H1 (cell line): ENCODE results near the gene NOMO2. TPM values are rescaled to one million over a fixed set of nuclear protein-coding genes. Genes with fewer than 3 reads are reported as not detected.
"Not testable (repeated sequence)": the region's sequence is repeated elsewhere in the genome, so short reads cannot be mapped to it uniquely, and the experiment has no call there.

Experiments used
- CTCF ChIA-PET: fragments of 300-600 bp; sonication (Branson Sonifier 250); formaldehyde crosslinking; loops from one replicate; lab custom pipeline; 2021; ENCODE audit not compliant: partially characterized antibody; lab: Charles Lee
- POLR2A ChIA-PET: fragments of 300-600 bp; sonication (Branson Sonifier 250); formaldehyde crosslinking; loops from one replicate; lab custom pipeline; 2021; ENCODE audit warnings: inconsistent platforms; ENCODE audit not compliant: partially characterized antibody; lab: Charles Lee
- DNase-seq, 2 experiments: peaks; one replicate each; pipeline versions ENCODE4 v3.0.0 to v3.0.0-alpha.2; 2010 to 2022; ENCODE audit warnings: low spot score in 2 of 2, low read depth in 1 of 2, mixed read lengths in 1 of 2
- FAIRE-seq: peaks from 2 replicates; lab custom pipeline; 2011; peaks lifted over from hg19 to GRCh38; lab: Jason Lieb, UNC
- H2AFZ ChIP-seq: 2 replicates; pipeline ENCODE4 v1.8.1; 2012; ENCODE audit warnings: low read length, inconsistent platforms
- H2AK5ac ChIP-seq: 2 replicates; pipeline ENCODE4 v1.6.1; 2013; ENCODE audit warnings: low read depth, low read length
- H2BK120ac ChIP-seq: replicated peaks from 2 replicates; pipeline ENCODE3; 2013; ENCODE audit warnings: low read depth, low read length, inconsistent platforms
- H2BK12ac ChIP-seq: 2 replicates; pipeline ENCODE4 v1.6.1; 2013; ENCODE audit warnings: low read depth, low read length
- H2BK15ac ChIP-seq: 2 replicates; pipeline ENCODE4 v1.6.1; 2013; ENCODE audit warnings: low read length
- H2BK20ac ChIP-seq: 2 replicates; pipeline ENCODE4 v1.6.1; 2013; ENCODE audit warnings: low read length
- H2BK5ac ChIP-seq: 2 replicates; pipeline ENCODE4 v1.6.1; 2013; ENCODE audit warnings: low read depth, low read length
- H3K14ac ChIP-seq: 2 replicates; pipeline ENCODE4 v1.6.1; 2013; ENCODE audit warnings: inconsistent platforms; ENCODE audit not compliant: insufficient read length
- H3K18ac ChIP-seq: 2 replicates; pipeline ENCODE4 v1.6.1; 2013; ENCODE audit warnings: low read length; ENCODE audit errors: extremely low read depth
- H3K23ac ChIP-seq: 2 replicates; pipeline ENCODE4 v1.6.1; 2013; ENCODE audit warnings: inconsistent platforms; ENCODE audit not compliant: insufficient read length
- H3K23me2 ChIP-seq: 2 replicates; pipeline ENCODE4 v1.6.1; 2013; ENCODE audit warnings: low read depth, low read length
- H3K27ac ChIP-seq: 2 replicates; pipeline ENCODE4 v1.6.1; 2011; ENCODE audit warnings: low read depth, low read length, inconsistent platforms
- H3K27me3 ChIP-seq, 4 experiments: replicated peaks in 1 of 4; 1 replicate in 1 of 4; 2 replicates in 3 of 4; pipeline versions ENCODE4 v1.6.1 to v1.8.1; 2011 to 2013; ENCODE audit warnings: low read length in 3 of 4, mild to moderate bottlenecking in 3 of 4, inconsistent platforms in 2 of 4, mixed read lengths in 2 of 4, moderate library complexity in 1 of 4; ENCODE audit not compliant: control insufficient read depth in 3 of 4, insufficient read depth in 3 of 4; ENCODE audit errors: extremely low read depth in 1 of 4
- H3K36me3 ChIP-seq, 4 experiments: 2 replicates each; pipeline versions ENCODE4 v1.6.1 to v1.8.1; 2011 to 2013; ENCODE audit warnings: mild to moderate bottlenecking in 4 of 4, low read length in 3 of 4, moderate library complexity in 2 of 4, control low read depth in 1 of 4, inconsistent platforms in 1 of 4; ENCODE audit not compliant: insufficient read depth in 4 of 4, control insufficient read depth in 2 of 4
- H3K4ac ChIP-seq: replicated peaks from 2 replicates; pipeline ENCODE3; 2013; ENCODE audit warnings: low read length, low read depth, mixed read lengths, inconsistent platforms; ENCODE audit not compliant: insufficient read length
- H3K4me1 ChIP-seq, 4 experiments: replicated peaks in 1 of 4; 1 replicate in 1 of 4; 2 replicates in 3 of 4; pipeline versions ENCODE4 v1.6.1 to v1.8.1; 2011 to 2013; ENCODE audit warnings: low read length in 3 of 4, inconsistent platforms in 2 of 4, mixed read lengths in 1 of 4; ENCODE audit not compliant: insufficient read depth in 4 of 4, control insufficient read depth in 3 of 4
- H3K4me2 ChIP-seq, 2 experiments: 2 replicates each; pipeline versions ENCODE4 v1.6.1 to v1.8.1; 2011 to 2013; ENCODE audit warnings: low read depth in 2 of 2, low read length in 2 of 2, control low read depth in 1 of 2, inconsistent platforms in 1 of 2, mild to moderate bottlenecking in 1 of 2; ENCODE audit not compliant: insufficient read depth in 1 of 2
- H3K4me3 ChIP-seq, 4 experiments: fragments of 200-600, 300-600 bp in 1 of 4; sonication (generic), shearing (Covaris generic), sonication (Bioruptor Twin) in 1 of 4; 2 replicates each; pipeline versions ENCODE4 v1.5.1 to v1.8.1; 2011 to 2016; ENCODE audit warnings: low read length in 4 of 4, low read depth in 3 of 4, control low read depth in 2 of 4, inconsistent platforms in 2 of 4, mild to moderate bottlenecking in 2 of 4, mixed read lengths in 1 of 4, moderate library complexity in 1 of 4; ENCODE audit not compliant: insufficient read depth in 2 of 4; ENCODE audit errors: extremely low read depth in 1 of 4
- H3K56ac ChIP-seq: replicated peaks from 2 replicates; pipeline ENCODE3; 2013; ENCODE audit warnings: low read depth, mild to moderate bottlenecking, mixed read lengths, low read length, inconsistent platforms; ENCODE audit not compliant: insufficient read length
- H3K79me1 ChIP-seq: 2 replicates; pipeline ENCODE4 v1.6.1; 2013; ENCODE audit warnings: low read depth, low read length, control low read depth
- H3K79me2 ChIP-seq, 2 experiments: 2 replicates each; pipeline versions ENCODE4 v1.6.1 to v1.8.1; 2012 to 2013; ENCODE audit warnings: low read length in 2 of 2, mild to moderate bottlenecking in 2 of 2, inconsistent platforms in 1 of 2; ENCODE audit not compliant: insufficient read depth in 2 of 2, control insufficient read depth in 1 of 2
- H3K9ac ChIP-seq, 4 experiments: replicated peaks in 1 of 4; 1 replicate in 1 of 4; 2 replicates in 3 of 4; pipeline versions ENCODE4 v1.6.1 to v1.8.1; 2011 to 2013; ENCODE audit warnings: low read depth in 3 of 4, low read length in 3 of 4, control low read depth in 2 of 4, mild to moderate bottlenecking in 2 of 4, moderate library complexity in 2 of 4, inconsistent platforms in 1 of 4; ENCODE audit errors: extremely low read depth in 1 of 4
- H3K9me3 ChIP-seq, 2 experiments: 2 replicates each; pipeline versions ENCODE4 v1.6.1 to v1.8.1; 2012 to 2013; ENCODE audit warnings: mild to moderate bottlenecking in 2 of 2, moderate library complexity in 2 of 2, control low read depth in 1 of 2, inconsistent platforms in 1 of 2, low read depth in 1 of 2, low read length in 1 of 2, mixed read lengths in 1 of 2; ENCODE audit not compliant: insufficient read depth in 2 of 2
- H4K20me1 ChIP-seq, 2 experiments: replicated peaks in 1 of 2; 2 replicates each; pipeline versions ENCODE3 to v1.8.1; 2011 to 2013; ENCODE audit warnings: inconsistent platforms in 2 of 2, low read length in 2 of 2, mild to moderate bottlenecking in 1 of 2; ENCODE audit not compliant: insufficient read depth in 2 of 2, control insufficient read depth in 1 of 2
- H4K5ac ChIP-seq: 2 replicates; pipeline ENCODE4 v1.6.1; 2013; ENCODE audit warnings: low read length, low read depth, mixed read lengths, inconsistent platforms; ENCODE audit not compliant: insufficient read length
- H4K8ac ChIP-seq: 2 replicates; pipeline ENCODE4 v1.8.0; 2013; ENCODE audit warnings: mild to moderate bottlenecking, moderate library complexity, low read length, inconsistent platforms; ENCODE audit not compliant: insufficient read depth; ENCODE audit errors: extremely low read depth
- H4K91ac ChIP-seq: replicated peaks from 2 replicates; pipeline ENCODE3; 2013; ENCODE audit warnings: low read length, mixed read lengths, inconsistent platforms; ENCODE audit not compliant: insufficient read length
- WGBS, 2 experiments: shearing (Covaris generic) in 1 of 2; methylation state at CpG; one replicate each; pipeline versions ENCODE4 v1.1.6 to v1.1.7; 2013 to 2015; ENCODE audit warnings: low lambda C conversion rate in 2 of 2, mixed read lengths in 2 of 2, inconsistent platforms in 1 of 2, low coverage in 1 of 2, missing lambda C conversion rate in 1 of 2; ENCODE audit not compliant: insufficient replicate concordance in 2 of 2, insufficient coverage in 1 of 2, insufficient read length in 1 of 2; ENCODE audit errors: extremely low coverage in 1 of 2, missing lambda C conversion rate in 1 of 2; 5-methylcytosine and 5-hydroxymethylcytosine counted together
- polyA plus RNA-seq, 7 experiments: library from polyadenylated mRNA; depleted of rRNA in 3 of 7; stranded (reverse) in 5 of 7; unstranded in 2 of 7; fragments of >200 nt in 5 of 7; fragments of 200-250 nt in 2 of 7; gene quantifications; 1 replicate in 5 of 7; 2 replicates in 1 of 7; 4 replicates in 1 of 7; pipeline versions ENCODE4 v1.2.1 to v1.2.3, GENCODE V29; 2011 to 2013; ENCODE audit warnings: missing spikeins in 2 of 7, mixed read lengths in 2 of 7
- total RNA-seq: library from RNA; stranded (reverse); fragmentation: NEBNext Ultra II Directional; extraction: Animal tissue kit (Norgen Biotek cat#: 25700); gene quantifications from 2 replicates; pipeline ENCODE4 v1.2.1, GENCODE V29; 2021

The NOMO2 gene
- total and polyA plus RNA-seq, 2 of the 8 experiments (the other 6 are each of a cell fraction or from before 2014, with no cell fraction given): 116 to 137 TPM

GRCh38 chr16:18580396-18580795, 18.5 kb upstream of the NOMO2 start:
- H3K4ac ChIP-seq, H3K79me2 ChIP-seq, H3K4me1 ChIP-seq, H3K27me3 ChIP-seq, FAIRE-seq, H2AFZ ChIP-seq, H2BK5ac ChIP-seq, H3K9me3 ChIP-seq, H4K8ac ChIP-seq, H4K20me1 ChIP-seq, H3K36me3 ChIP-seq, H3K23ac ChIP-seq, DNase-seq, H2BK20ac ChIP-seq, POLR2A ChIA-PET, H3K4me3 ChIP-seq, H3K14ac ChIP-seq, H4K5ac ChIP-seq, H3K27ac ChIP-seq, H3K23me2 ChIP-seq, H3K79me1 ChIP-seq, H2AK5ac ChIP-seq, CTCF ChIA-PET, H3K9ac ChIP-seq, H3K4me2 ChIP-seq, H3K56ac ChIP-seq, H2BK12ac ChIP-seq, H2BK15ac ChIP-seq, H2BK120ac ChIP-seq, H3K18ac ChIP-seq, H4K91ac ChIP-seq: not testable (repeated sequence)
- WGBS, 2 experiments: 78% methylated on average over 3 of the region's 5 CpGs; no CpG with 5 or more reads in 1 of the 2 experiments

- H3K18ac ChIP-seq, H3K23me2 ChIP-seq, H3K23ac ChIP-seq, H2BK15ac ChIP-seq, H3K56ac ChIP-seq, H4K5ac ChIP-seq, H3K4me1 ChIP-seq, H3K79me2 ChIP-seq, H2BK20ac ChIP-seq, H2AFZ ChIP-seq, CTCF ChIA-PET, H3K4me2 ChIP-seq, H4K20me1 ChIP-seq, POLR2A ChIA-PET, H4K8ac ChIP-seq, H3K4me3 ChIP-seq, H2BK5ac ChIP-seq, H3K36me3 ChIP-seq, H3K14ac ChIP-seq, FAIRE-seq, H3K4ac ChIP-seq, H3K27me3 ChIP-seq, H3K27ac ChIP-seq, H2AK5ac ChIP-seq, H3K79me1 ChIP-seq, H4K91ac ChIP-seq, H2BK12ac ChIP-seq, H3K9me3 ChIP-seq, DNase-seq, H3K9ac ChIP-seq, H2BK120ac ChIP-seq: not testable (repeated sequence)
- WGBS, 2 experiments: 95% methylated on average over 2 of the region's 2 CpGs; no CpG with 5 or more reads in 1 of the 2 experiments
Measured at GRCh38 chr16:18579261-18579660, 17.4 kb upstream of the NOMO2 start.
